Esophagus squamous epithelium (tissue), 5 donors: ENCODE results near the gene CELSR1. TPM values are rescaled to one million over a fixed set of nuclear protein-coding genes. Genes with fewer than 3 reads are reported as not detected.

ENCODE experiments used
- DNase-seq: peaks from one replicate; lab custom pipeline; 2025; lab: John Stamatoyannopoulos, UW
- H3K27ac ChIP-seq, 4 donors: fragments of 200-600 bp; sonication (generic); one replicate each; pipeline ENCODE4 v1.5.1; 2016 to 2019; ENCODE audit warnings: mild to moderate bottlenecking in 1 of 4
- H3K27me3 ChIP-seq, 4 donors: fragments of 200-600 bp; sonication (generic); 1 replicate in 3 of 4; 2 replicates in 1 of 4; pipeline versions ENCODE4 v1.5.1 to v1.6.0; 2017 to 2021; ENCODE audit warnings: antibody characterized with exemption in 1 of 4
- H3K36me3 ChIP-seq, 3 donors: fragments of 200-600 bp; sonication (generic); one replicate each; pipeline ENCODE4 v1.5.1; 2016 to 2019
- H3K4me1 ChIP-seq, 3 donors: fragments of 200-600 bp; sonication (generic); one replicate each; pipeline ENCODE4 v1.5.1; 2017 to 2019
- H3K4me3 ChIP-seq, 4 donors: fragments of 200-600 bp; sonication (generic); 1 replicate in 3 of 4; 2 replicates in 1 of 4; pipeline ENCODE4 v1.5.1; 2016 to 2019; ENCODE audit warnings: mild to moderate bottlenecking in 2 of 4, moderate library complexity in 1 of 4
- H3K9me3 ChIP-seq, 3 donors: fragments of 200-600 bp; sonication (generic); one replicate each; pipeline ENCODE4 v1.5.1; 2016 to 2019
- POLR2A ChIP-seq, 4 donors: fragments of 450-650 bp; IDR thresholded peaks; one replicate each; pipeline ENCODE4 v1.6.1; 2017; ENCODE audit warnings: antibody characterized with exemption in 4 of 4, mild to moderate bottlenecking in 4 of 4, moderate library complexity in 3 of 4
- WGBS, 2 donors: methylation state at CpG; one replicate each; pipeline ENCODE4 v1.1.5; 2018; 5-methylcytosine and 5-hydroxymethylcytosine counted together
- intact Hi-C: fragments of 100-400 bp; cut with DNase I; formaldehyde crosslinking; loops from one replicate; pipeline ENCODE4 v1.15.0; 2022
- total RNA-seq, 4 donors: library from RNA; depleted of rRNA; stranded (reverse); fragments of >200 nt; gene quantifications; one replicate each; pipeline ENCODE4 v1.1.0, GENCODE V29; 2016
- TF ChIP-seq, protein P1 (sequence below), 6 experiments: fragments of 450-650 bp in 4 of 6; fragments of 200-600 bp in 2 of 6; sonication (generic) in 2 of 6; IDR thresholded peaks; one replicate each; pipeline ENCODE4 v1.5.1; 2016 to 2019; ENCODE audit warnings: antibody characterized with exemption in 6 of 6, mild to moderate bottlenecking in 4 of 6, moderate library complexity in 4 of 6
- donor health status: DM: yes; HTN: yes; CAD: no.

The CELSR1 gene
- total RNA-seq, 4 donors from 2014 or later, result 38.7 to 50.6 (median 43.7) TPM

DNA sequence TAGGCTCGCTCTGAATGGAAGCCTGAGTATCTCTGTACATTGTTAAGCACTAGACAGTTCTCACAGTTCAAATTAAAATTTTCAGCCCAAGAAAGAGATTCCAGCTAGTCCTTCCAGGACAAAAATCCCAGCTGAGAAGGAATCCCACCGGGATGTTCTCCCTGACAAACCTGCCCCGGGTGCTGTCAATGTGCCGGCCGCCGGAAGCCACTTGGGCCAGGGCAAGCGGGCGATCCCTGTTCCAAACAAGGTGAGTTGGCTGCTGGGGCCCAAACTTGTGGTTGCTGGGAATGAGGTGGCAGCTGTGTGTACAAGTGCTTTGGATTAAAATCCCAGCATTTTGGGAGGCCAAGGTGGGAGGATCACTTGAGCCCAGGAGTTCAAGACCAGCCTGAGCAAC is 225.4 kb downstream of the CELSR1 start:
- H3K27ac ChIP-seq, result no peak overlapping the region
- no peak for DNase-seq
- 96 to 100% methylated on average over 3 to 6 of the region's 8 CpGs for WGBS, 2 donors
- intact Hi-C loops, result loop anchor here (5.0 kb wide), 2 partner anchors 190 to 320 kb away; no protein-coding TSS in a partner anchor
- H3K4me1 ChIP-seq, result peaks cover 0 to 10% (median 0%) of the 10 kb centered on the region in 3 donors
- no peaks in the 10 kb centered on the region for H3K9me3 ChIP-seq
- no peaks in the 10 kb centered on the region for H3K36me3 ChIP-seq
- TF ChIP-seq POLR2A (IDR thresholded peaks at IDR 0.05), result no peak
- TF ChIP-seq, protein P1, sequence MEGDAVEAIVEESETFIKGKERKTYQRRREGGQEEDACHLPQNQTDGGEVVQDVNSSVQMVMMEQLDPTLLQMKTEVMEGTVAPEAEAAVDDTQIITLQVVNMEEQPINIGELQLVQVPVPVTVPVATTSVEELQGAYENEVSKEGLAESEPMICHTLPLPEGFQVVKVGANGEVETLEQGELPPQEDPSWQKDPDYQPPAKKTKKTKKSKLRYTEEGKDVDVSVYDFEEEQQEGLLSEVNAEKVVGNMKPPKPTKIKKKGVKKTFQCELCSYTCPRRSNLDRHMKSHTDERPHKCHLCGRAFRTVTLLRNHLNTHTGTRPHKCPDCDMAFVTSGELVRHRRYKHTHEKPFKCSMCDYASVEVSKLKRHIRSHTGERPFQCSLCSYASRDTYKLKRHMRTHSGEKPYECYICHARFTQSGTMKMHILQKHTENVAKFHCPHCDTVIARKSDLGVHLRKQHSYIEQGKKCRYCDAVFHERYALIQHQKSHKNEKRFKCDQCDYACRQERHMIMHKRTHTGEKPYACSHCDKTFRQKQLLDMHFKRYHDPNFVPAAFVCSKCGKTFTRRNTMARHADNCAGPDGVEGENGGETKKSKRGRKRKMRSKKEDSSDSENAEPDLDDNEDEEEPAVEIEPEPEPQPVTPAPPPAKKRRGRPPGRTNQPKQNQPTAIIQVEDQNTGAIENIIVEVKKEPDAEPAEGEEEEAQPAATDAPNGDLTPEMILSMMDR (IDR thresholded peaks at IDR 0.05), result no peak
- H3K27me3 ChIP-seq, result no peaks in the 10 kb centered on the region
- no peak overlapping the region for H3K4me3 ChIP-seq

Other genes with a start within 250 kb of the CELSR1 start
- gene GTSE1, start 240.8 kb downstream of the CELSR1 start, total RNA-seq, result 1 to 10 TPM; 1.4 to 8.0 (median 3.4) TPM
- gene TRMU, start 201.9 kb downstream of the CELSR1 start, total RNA-seq, result 10 to 100 TPM; 17.7 to 43.1 (median 32.5) TPM
- gene GRAMD4, start 82.8 kb upstream of the CELSR1 start, total RNA-seq, result 100 to 1,000 TPM in 1 of 4 donors, 10 to 100 TPM in 3; 27.0 to 122 (median 33.3) TPM
- 10 to 100 TPM; 14.6 to 34.0 (median 26.6) TPM for gene CERK, start 200.6 kb upstream of the CELSR1 start, total RNA-seq
- gene TBC1D22A, start 225.0 kb upstream of the CELSR1 start, total RNA-seq, result 10 to 100 TPM; 15.6 to 21.7 (median 20.5) TPM